CD4-positive, alpha-beta T cell treated with Interleukin-6 for 4 hours (primary cell): ENCODE data around the gene PKP1.

Experiments used
- DNase-seq: peaks from one replicate; pipeline ENCODE4 v3.0.0-alpha.2; 2020; ENCODE audit warnings: mixed read lengths

Gene PKP1

GRCh38 chr1:201331166-201331565 lies 47.9 kb downstream of the PKP1 start:
- DNase-seq = no peak

GRCh38 chr1:201332021-201332420 lies 48.7 kb downstream of the PKP1 start:
- DNase-seq = no peak

DNA sequence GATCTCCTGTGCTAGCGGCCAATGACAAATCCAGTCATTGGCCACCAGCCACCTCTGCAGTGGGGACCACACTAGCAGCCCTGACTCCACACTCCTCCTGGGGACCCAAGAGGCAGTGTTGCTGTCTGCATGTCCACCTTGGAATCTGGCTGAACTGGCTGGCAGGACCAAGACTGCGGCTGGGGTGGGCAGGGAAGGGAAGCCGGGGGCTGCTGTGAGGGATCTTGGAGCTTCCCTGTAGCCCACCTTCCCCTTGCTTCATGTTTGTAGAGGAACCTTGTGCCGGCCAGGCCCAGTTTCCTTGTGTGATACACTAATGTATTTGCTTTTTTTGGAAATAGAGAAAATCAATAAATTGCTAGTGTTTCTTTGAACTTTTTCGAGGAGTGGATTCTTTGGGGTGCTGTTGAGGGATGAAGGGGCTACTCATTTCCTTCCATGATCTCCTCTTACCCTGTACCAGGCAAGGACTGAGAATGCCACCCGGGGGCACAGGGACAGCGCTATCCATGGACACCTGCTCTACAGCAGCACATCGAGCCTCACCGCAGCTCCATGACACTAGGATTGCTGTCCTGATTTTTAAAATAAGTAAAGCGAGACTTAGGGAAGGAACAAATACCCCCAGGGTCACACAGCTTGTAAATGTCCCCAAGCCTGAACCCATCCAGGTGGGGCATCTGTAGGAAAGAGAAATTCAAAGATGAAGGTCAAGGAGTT lies 49.5 kb downstream of the PKP1 start:
- no peak for DNase-seq

GRCh38 chr1:201334325-201335173 lies 51.2 kb downstream of the PKP1 start:
- DNase-seq = no peak

DNA sequence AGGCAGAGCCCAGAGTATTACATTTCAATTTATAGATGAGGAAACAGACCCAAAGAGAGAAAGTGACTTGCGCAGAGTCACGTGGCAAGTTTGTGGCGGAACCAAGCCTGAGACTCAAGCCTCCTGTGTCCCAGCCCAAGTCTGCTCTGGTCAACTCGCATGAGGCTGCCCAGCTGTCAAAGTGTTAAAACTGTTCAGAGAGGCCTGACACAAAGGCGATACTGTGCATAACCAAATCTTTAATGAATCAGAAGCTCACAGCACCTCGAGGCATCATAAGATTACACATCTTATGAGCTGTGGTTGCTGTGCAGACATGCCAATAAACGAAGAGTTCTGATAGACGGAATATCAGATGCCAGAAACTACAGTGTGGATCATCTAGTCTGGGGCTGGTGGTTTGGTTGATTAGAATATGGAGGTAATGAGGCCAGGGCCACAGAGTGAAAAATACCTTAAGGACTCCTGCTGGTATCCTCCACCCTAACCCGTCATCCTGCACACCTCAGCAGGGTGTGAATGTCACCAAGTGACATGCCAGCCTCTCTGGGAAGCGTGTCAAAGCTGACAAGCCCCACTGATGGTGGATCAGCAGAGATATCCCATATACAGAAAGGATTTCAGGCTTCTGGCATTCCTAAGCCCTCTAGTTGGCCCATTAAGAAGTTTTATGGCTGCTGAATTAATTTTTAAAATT lies 52.0 kb downstream of the PKP1 start:
- no peak for DNase-seq

- no peak for DNase-seq
Observed at GRCh38 chr1:201335901-201336300, 52.6 kb downstream of the PKP1 start.

DNA sequence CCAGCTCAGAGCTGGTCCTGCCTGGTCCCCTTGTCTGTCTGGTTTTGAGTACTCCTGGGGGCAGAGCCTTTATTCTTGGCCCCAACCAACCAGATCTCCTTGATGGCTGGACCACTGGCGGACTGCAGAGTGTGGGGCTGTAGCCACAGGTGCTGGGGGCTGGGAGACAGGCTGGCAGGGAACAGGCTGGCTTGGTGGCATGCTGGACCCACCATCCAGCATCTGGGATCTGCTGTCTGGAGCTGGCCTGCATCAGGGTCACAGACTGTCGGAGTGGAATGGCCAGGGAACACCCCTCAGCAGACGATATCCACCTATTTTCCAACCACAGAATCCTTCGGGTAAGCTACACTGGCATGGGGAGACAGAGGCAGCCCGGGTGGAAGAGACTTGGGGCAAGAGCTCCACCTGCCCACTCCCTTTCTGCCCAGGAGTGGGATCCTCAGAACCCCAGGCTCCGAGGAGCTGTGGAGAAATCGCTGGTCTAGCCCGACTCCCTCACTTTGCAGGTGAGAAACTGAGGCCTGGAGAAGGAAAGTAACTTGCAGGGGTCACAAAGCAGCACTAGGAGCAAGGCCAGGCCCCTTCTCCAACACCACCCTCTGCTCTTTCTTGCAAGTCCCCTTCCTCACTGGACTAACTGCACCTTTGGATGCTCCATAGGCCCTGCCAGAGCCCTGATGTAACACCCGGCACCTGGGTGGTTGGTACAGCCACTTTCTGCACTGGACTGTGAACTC lies 53.6 kb downstream of the PKP1 start:
- DNase-seq = no peak

- no peak for DNase-seq
Observed at GRCh38 chr1:201341377-201341776, 58.1 kb downstream of the PKP1 start.

- DNase-seq = no peak
Observed at GRCh38 chr1:201344206-201345080, 61.1 kb downstream of the PKP1 start.

GRCh38 chr1:201345081-201345355 lies 61.7 kb downstream of the PKP1 start:
- DNase-seq = no peak

DNA sequence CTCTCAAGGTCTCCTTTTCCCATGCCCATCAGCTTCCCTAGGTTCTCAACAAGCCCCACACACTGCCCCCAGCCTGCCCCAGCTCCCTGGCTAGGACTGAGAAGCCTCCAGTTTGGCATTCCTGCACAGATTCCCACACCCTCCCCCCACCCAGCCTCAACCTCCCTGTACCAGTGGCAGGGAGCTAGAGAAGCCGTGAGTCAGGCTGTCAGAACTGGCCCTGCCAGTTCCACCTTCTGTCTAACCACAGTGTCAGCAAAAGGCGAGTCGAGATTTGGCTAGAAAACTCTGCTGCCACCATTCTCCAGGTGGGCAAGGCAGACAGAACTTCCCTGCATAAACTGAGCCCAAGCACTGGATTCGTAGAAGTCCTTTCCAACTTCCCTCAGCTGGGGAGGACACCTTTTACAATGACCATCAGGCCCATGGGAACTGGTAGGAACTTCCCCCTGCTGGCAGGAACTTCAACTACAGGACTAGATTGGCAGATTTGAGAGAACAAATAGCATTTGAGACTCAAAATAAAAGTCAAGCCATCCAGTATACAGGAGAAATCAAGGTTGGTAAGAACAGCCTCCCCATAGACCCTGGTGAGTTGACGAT lies 63.1 kb downstream of the PKP1 start:
- no peak for DNase-seq

DNA sequence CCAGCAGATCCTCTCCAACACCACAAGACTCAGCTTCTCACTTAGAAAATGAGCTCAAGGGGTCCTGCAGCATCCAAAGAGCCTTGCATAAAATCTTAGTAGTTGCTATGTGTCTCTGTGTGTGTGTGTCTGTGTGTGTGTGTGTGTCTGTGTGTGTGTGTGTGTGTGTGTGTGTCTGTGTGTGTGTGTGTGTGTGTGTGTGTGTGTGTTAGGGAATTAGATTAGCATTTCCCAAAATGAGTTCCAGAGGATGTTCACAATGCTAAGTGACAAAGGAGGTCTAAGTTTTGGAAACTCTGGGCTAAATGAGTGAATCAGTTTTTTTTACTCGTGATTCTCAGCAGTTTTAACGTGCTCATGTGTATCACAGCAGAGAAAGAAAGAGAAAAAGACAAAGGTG lies 63.7 kb downstream of the PKP1 start:
- no peak for DNase-seq

GRCh38 chr1:201347498-201348210 lies 64.3 kb downstream of the PKP1 start:
- DNase-seq = no peak

DNA sequence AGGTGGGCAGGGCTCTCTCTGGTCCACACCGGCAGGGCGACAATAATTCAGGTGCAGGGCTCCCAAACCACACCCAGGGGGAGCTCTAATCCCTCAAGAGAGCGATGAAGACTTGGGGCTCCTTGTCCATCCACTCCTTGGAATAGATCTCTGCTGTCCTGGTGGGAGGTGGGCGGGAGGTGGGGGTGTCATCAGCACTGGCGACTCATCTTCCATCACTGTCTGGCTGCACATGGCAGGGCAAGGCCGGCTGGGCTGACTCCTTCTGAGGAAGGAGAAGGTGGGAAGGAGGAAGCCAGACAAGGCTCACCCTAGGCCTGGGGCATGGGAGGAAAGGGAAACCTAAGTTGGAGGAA lies 64.9 kb downstream of the PKP1 start:
- no peak for DNase-seq

GRCh38 chr1:201349092-201349491 lies 65.8 kb downstream of the PKP1 start:
- no peak for DNase-seq

DNA sequence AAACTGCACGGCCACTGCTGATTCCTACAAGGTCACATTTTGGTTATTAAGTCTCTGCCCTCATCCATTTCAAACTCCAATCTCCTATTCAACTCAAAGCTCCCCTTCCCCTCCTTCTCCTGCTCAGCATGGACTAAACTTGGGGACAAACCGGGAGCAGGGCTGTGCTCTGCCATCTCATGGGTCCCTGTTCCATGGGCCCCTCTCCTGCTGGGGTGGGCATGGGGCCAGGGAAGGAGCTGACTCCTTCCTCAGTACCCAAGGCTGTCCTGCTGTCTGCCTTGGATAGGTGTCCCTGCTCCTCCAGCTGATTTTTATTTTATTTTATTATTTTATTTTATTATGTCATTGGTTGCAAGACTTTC lies 67.0 kb downstream of the PKP1 start:
- no peak for DNase-seq

- no peak for DNase-seq
Observed at GRCh38 chr1:201350884-201351283, 67.6 kb downstream of the PKP1 start.

DNA sequence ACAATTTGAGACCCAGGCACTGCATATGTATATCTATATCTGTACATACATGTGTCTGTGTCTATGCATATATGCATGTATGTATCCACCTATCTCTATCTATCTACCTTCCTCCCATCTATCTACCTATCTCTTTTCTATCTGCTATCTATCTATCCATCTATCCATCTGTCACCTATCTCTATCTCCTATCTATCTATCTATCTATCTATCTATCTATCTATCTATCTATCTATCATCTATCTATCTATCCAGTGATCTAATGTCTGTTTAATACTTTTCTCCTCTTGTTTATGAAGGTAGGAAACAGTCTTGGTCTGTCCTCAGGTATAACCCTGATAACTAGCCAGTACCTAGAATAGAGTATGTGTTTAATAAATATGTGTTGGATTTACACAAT lies 68.3 kb downstream of the PKP1 start:
- no peak for DNase-seq

DNA sequence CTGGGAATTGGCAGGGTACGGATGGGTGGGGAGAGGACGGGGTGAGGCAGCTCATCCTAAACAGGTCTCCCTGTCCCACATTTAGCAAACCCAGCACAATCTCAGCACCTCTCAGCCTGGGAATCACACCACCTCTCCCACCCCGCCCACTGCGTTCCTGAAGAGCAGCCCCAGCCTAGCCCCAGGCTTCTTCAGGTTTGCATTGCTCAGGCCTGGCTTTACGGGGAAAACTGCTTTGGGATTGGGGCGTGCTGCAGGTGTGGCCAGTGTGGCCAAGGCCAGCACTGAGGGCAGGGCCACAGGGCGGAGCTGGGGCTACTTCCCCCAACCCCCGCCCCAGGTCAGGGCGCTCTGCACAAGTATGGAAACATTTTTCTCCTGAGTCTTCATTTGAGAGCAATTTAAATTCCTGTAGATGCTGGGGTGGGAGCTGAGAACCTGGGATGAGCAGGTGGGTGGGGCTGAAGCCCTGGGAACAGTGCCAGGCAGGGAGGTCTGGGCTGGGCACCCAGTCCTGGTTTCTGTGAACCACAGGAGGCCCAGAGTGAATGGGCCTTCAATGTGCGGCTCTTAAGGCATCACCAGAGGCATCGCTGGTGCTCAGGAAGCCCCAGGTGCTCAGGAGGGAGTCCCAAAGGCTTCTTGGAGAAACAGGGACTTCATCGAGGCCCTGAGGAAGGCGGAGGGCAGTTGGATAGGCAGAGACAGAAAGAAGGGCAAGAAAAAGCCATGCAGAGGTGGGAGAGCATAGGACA lies 70.1 kb downstream of the PKP1 start:
- no peak for DNase-seq

DNA sequence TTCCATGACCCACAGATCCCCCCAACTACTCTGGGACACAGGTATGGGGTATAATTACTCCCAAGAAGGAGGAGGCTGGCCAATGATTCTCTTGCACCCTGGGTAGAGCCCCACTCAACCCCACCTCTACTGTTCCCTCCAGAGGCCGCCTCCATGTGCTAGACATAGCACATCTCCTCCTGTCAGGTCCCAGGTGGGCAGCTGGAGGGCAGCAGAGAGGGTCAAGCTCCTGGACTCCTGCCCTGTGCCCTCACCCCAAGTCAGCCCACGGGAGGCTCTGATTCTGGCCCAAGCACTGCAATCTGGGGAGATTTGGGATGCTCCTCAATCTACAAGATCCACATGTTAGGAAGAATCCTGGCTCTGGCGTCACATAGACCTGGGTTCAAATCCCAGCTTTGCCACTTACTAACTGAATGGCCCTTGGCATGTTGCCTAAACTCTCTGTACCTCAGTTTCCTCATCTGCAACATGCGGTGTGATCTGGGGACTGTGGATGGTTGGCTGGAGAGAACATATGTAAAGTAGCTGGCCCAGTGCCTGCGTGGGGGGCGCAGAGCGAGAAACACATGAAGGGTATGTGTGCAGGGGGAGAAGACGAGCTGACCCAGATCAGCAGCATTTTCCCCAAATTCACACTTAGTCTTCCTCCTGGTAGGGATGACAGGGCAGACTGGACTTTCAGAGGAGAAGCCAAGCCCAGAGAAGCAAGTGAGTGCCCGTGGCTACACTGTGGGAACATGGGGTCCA lies 71.0 kb downstream of the PKP1 start:
- no peak for DNase-seq
